GM21367 (cell line): ENCODE results near the gene ZSWIM1.
"Not testable (repeated sequence)": the region's sequence is repeated elsewhere in the genome, so short reads cannot be mapped to it uniquely, and the experiment has no call there.

Experiments
- ATAC-seq: cut with Tn5 transposase; IDR thresholded peaks from one replicate; pipeline ENCODE4 v1.9.1; 2021; ENCODE audit not compliant: unreplicated experiment

Gene ZSWIM1

GRCh38 chr20:45925821-45926506, 44.9 kb downstream of the ZSWIM1 start:
- ATAC-seq, result no peak

GRCh38 chr20:45926731-45927070, 45.7 kb downstream of the ZSWIM1 start:
- ATAC-seq, result no peak

GRCh38 chr20:45927071-45927878, 46.2 kb downstream of the ZSWIM1 start:
- no peak for ATAC-seq

- ATAC-seq, result not testable (repeated sequence)
Measured at GRCh38 chr20:45931680-45932079, 50.7 kb downstream of the ZSWIM1 start.

GRCh38 chr20:45933266-45934045, 52.4 kb downstream of the ZSWIM1 start:
- ATAC-seq, result no peak

- no peak for ATAC-seq
Measured at GRCh38 chr20:45934046-45934585, 53.1 kb downstream of the ZSWIM1 start.
